Measurements from ENCODE around the gene CYP8B1.

DNA sequence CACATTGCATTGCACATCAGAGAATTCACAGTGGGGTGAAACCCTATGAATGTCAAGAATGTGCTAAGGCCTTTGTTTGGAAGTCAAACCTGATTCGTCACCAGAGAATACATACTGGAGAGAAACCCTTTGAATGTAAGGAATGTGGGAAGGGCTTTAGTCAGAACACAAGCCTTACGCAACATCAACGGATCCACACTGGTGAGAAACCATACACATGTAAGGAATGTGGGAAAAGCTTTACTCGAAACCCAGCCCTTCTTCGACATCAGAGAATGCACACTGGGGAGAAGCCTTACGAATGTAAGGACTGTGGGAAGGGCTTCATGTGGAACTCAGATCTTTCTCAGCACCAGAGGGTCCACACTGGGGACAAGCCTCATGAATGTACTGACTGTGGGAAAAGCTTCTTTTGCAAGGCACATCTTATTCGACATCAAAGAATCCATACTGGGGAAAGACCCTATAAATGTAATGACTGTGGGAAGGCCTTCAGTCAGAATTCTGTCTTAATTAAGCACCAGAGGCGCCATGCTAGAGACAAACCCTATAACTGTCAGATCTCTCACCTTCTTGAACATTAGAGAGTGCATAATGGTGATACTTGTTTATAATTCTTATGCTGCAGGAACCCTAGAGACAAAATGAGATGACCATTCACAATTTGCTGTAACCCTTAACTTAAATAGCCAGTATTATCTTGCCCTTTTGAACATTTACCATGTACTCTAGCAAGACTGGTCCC is 39.3 kb upstream of the CYP8B1 start:
- TF ChIP-seq EZH2 (IDR thresholded peaks at IDR 0.05; ENCODE audit: insufficient read depth, poor library complexity, severe bottlenecking) (no peak), EZH2phosphoT487 (IDR thresholded peaks at IDR 0.05; ENCODE audit: insufficient read depth, low read depth) (no peak)
